ENCODE measurements around the gene BOLA3. TPM values are rescaled to one million over a fixed set of nuclear protein-coding genes. Genes with fewer than 3 reads are reported as not detected.

BOLA3 gene
- total RNA-seq, 1 experiment from 2014 or later, result 54.6 TPM

- Histone ChIP-seq H3K27ac (no peak overlapping the region), H3K4me3 (no peak overlapping the region), H3K36me3 (peaks cover 35% of the 10 kb centered on the region), H3K4me1 (no peaks in the 10 kb centered on the region), H3K27me3 (no peaks in the 10 kb centered on the region), H3K9me3 (replicated peaks) (0 out of 2 replicates have a peak, but pooled peaks cover 4% of the 10 kb centered on the region)
- DNase-seq, result no peak
Observed at GRCh38 chr2:74174909-74175308, 27.2 kb upstream of the BOLA3 start.

GRCh38 chr2:74168739-74169138 is 21.0 kb upstream of the BOLA3 start:
- Histone ChIP-seq H3K4me3 (no peak overlapping the region), H3K27ac (no peak overlapping the region), H3K9me3 (replicated peaks) (no peaks in the 10 kb centered on the region), H3K4me1 (no peaks in the 10 kb centered on the region), H3K27me3 (no peaks in the 10 kb centered on the region), H3K36me3 (peaks cover 86% of the 10 kb centered on the region)
- no peak for DNase-seq

- peaks cover 98% of the 10 kb centered on the region for H3K36me3 ChIP-seq
- H3K9me3 ChIP-seq (replicated peaks), result no peaks in the 10 kb centered on the region
- H3K4me3 ChIP-seq, result no peak overlapping the region
- H3K4me1 ChIP-seq, result no peaks in the 10 kb centered on the region
- H3K27ac ChIP-seq, result no peak overlapping the region
- no peak for DNase-seq
- no peaks in the 10 kb centered on the region for H3K27me3 ChIP-seq
Observed at GRCh38 chr2:74164761-74165160, 17.0 kb upstream of the BOLA3 start.

GRCh38 chr2:74162951-74163350 is 15.2 kb upstream of the BOLA3 start:
- Histone ChIP-seq H3K27me3 (no peaks in the 10 kb centered on the region), H3K27ac (no peak overlapping the region), H3K36me3 (peaks cover 95% of the 10 kb centered on the region), H3K4me3 (no peak overlapping the region), H3K4me1 (no peaks in the 10 kb centered on the region), H3K9me3 (replicated peaks) (no peaks in the 10 kb centered on the region)
- no peak for DNase-seq

- DNase-seq, result no peak
- Histone ChIP-seq H3K4me1 (no peaks in the 10 kb centered on the region), H3K27ac (no peak overlapping the region), H3K27me3 (no peaks in the 10 kb centered on the region), H3K4me3 (no peak overlapping the region), H3K9me3 (replicated peaks) (no peaks in the 10 kb centered on the region), H3K36me3 (peaks cover 76% of the 10 kb centered on the region)
Observed at GRCh38 chr2:74155830-74156229, 8.1 kb upstream of the BOLA3 start.

GRCh38 chr2:74152954-74153353 is 5.2 kb upstream of the BOLA3 start:
- H3K4me3 ChIP-seq, result no peak overlapping the region
- DNase-seq, result no peak
- no peak overlapping the region for H3K27ac ChIP-seq
- H3K36me3 ChIP-seq, result peaks cover 55% of the 10 kb centered on the region
- H3K4me1 ChIP-seq, result no peaks in the 10 kb centered on the region
- H3K9me3 ChIP-seq (replicated peaks), result no peaks in the 10 kb centered on the region
- H3K27me3 ChIP-seq, result no peaks in the 10 kb centered on the region

- Histone ChIP-seq H3K27ac (no peak overlapping the region), H3K4me3 (no peak overlapping the region), H3K4me1 (no peaks in the 10 kb centered on the region), H3K27me3 (no peaks in the 10 kb centered on the region), H3K9me3 (replicated peaks) (no peaks in the 10 kb centered on the region), H3K36me3 (peaks cover 24% of the 10 kb centered on the region)
- DNase-seq, result no peak
Observed at GRCh38 chr2:74149570-74150319, 2.0 kb upstream of the BOLA3 start.

- H3K36me3 ChIP-seq, result peaks cover 20% of the 10 kb centered on the region
- H3K4me3 ChIP-seq, result no peak overlapping the region
- H3K27me3 ChIP-seq, result no peaks in the 10 kb centered on the region
- H3K4me1 ChIP-seq, result no peaks in the 10 kb centered on the region
- no peak for DNase-seq
- H3K9me3 ChIP-seq (replicated peaks), result no peaks in the 10 kb centered on the region
- H3K27ac ChIP-seq, result no peak overlapping the region
Observed at GRCh38 chr2:74149247-74149525, 1.5 kb upstream of the BOLA3 start.

- H3K36me3 ChIP-seq, result peaks cover 20% of the 10 kb centered on the region
- H3K4me1 ChIP-seq, result no peaks in the 10 kb centered on the region
- H3K27me3 ChIP-seq, result no peaks in the 10 kb centered on the region
- H3K4me3 ChIP-seq, result peak overlapping the region; percentile 84
- no peak overlapping the region for H3K27ac ChIP-seq
- no peaks in the 10 kb centered on the region for H3K9me3 ChIP-seq (replicated peaks)
- DNase-seq, result no peak
Observed at GRCh38 chr2:74148457-74149246, 940 bp upstream of the BOLA3 start.

- peaks cover 7% of the 10 kb centered on the region; the same call in 1 of the 2 replicates for H3K36me3 ChIP-seq
- H3K27me3 ChIP-seq, result no peaks in the 10 kb centered on the region
- peak in 1 of 2 experiments; percentile 29 for DNase-seq
- H3K27ac ChIP-seq, result peak overlapping the region; percentile 49
- no peaks in the 10 kb centered on the region for H3K4me1 ChIP-seq
- H3K9me3 ChIP-seq (replicated peaks), result no peaks in the 10 kb centered on the region
- H3K4me3 ChIP-seq, result peak overlapping the region; percentile 84
Observed at GRCh38 chr2:74146929-74147726, 584 bp downstream of the BOLA3 start.

- no peak overlapping the region for H3K4me3 ChIP-seq
- no peak overlapping the region for H3K27ac ChIP-seq
- DNase-seq, result peak in 1 of 2 experiments; percentile 47
- H3K4me1 ChIP-seq, result no peaks in the 10 kb centered on the region
- H3K27me3 ChIP-seq, result no peaks in the 10 kb centered on the region
- no peaks in the 10 kb centered on the region for H3K36me3 ChIP-seq
- no peaks in the 10 kb centered on the region for H3K9me3 ChIP-seq (replicated peaks)
Observed at GRCh38 chr2:74142340-74142739, 5.4 kb downstream of the BOLA3 start.

GRCh38 chr2:74138600-74139323 is 8.9 kb downstream of the BOLA3 start:
- H3K27ac ChIP-seq, result no peak overlapping the region
- DNase-seq, result no peak
- H3K4me1 ChIP-seq, result no peaks in the 10 kb centered on the region
- no peaks in the 10 kb centered on the region for H3K27me3 ChIP-seq
- no peaks in the 10 kb centered on the region; the same call in 1 of the 2 replicates for H3K36me3 ChIP-seq
- no peak overlapping the region for H3K4me3 ChIP-seq
- no peaks in the 10 kb centered on the region for H3K9me3 ChIP-seq (replicated peaks)

GRCh38 chr2:74137651-74138599 is 9.8 kb downstream of the BOLA3 start:
- H3K27me3 ChIP-seq, result no peaks in the 10 kb centered on the region
- no peaks in the 10 kb centered on the region for H3K4me1 ChIP-seq
- no peaks in the 10 kb centered on the region for H3K9me3 ChIP-seq (replicated peaks)
- no peak for DNase-seq
- no peak overlapping the region for H3K4me3 ChIP-seq
- no peaks in the 10 kb centered on the region; the same call in 1 of the 2 replicates for H3K36me3 ChIP-seq
- H3K27ac ChIP-seq, result no peak overlapping the region
